Tibial nerve (tissue), 3 donors: ENCODE measurements around the gene INTS12.
A peak's percentile ranks its signal among the peaks of the same experiment; 100 is the strongest.

Experiments used
- CTCF ChIP-seq, 5 experiments: fragments of 200-600 bp in 3 of 5; fragments of 450-650 bp in 2 of 5; sonication (generic) in 3 of 5; IDR thresholded peaks; one replicate each; pipeline ENCODE4 v1.5.1; 2016 to 2019; ENCODE audit warnings: antibody characterized with exemption in 5 of 5, mild to moderate bottlenecking in 3 of 5, moderate library complexity in 2 of 5
- POLR2A ChIP-seq, 2 donors: fragments of 450-650 bp; IDR thresholded peaks; one replicate each; pipeline ENCODE4 v1.6.1; 2017; ENCODE audit warnings: antibody characterized with exemption in 2 of 2, mild to moderate bottlenecking in 2 of 2, moderate library complexity in 2 of 2

GRCh38 chr4:105715692-105716278 lies 7.3 kb upstream of the INTS12 start:
- TF ChIP-seq CTCF (IDR thresholded peaks at IDR 0.05) (peak; percentile 34 to 49 (median 44)), POLR2A (IDR thresholded peaks at IDR 0.05) (no peak)
